NCI-H345 treated with DMSO at 0.1 percent for 48 hours (cell line): ENCODE results near the gene FAXC.

ENCODE experiments used
- DNase-seq: peaks from one replicate; lab custom pipeline; 2025; ENCODE audit not compliant: unreplicated experiment; lab: John Stamatoyannopoulos, UW

FAXC gene

DNA sequence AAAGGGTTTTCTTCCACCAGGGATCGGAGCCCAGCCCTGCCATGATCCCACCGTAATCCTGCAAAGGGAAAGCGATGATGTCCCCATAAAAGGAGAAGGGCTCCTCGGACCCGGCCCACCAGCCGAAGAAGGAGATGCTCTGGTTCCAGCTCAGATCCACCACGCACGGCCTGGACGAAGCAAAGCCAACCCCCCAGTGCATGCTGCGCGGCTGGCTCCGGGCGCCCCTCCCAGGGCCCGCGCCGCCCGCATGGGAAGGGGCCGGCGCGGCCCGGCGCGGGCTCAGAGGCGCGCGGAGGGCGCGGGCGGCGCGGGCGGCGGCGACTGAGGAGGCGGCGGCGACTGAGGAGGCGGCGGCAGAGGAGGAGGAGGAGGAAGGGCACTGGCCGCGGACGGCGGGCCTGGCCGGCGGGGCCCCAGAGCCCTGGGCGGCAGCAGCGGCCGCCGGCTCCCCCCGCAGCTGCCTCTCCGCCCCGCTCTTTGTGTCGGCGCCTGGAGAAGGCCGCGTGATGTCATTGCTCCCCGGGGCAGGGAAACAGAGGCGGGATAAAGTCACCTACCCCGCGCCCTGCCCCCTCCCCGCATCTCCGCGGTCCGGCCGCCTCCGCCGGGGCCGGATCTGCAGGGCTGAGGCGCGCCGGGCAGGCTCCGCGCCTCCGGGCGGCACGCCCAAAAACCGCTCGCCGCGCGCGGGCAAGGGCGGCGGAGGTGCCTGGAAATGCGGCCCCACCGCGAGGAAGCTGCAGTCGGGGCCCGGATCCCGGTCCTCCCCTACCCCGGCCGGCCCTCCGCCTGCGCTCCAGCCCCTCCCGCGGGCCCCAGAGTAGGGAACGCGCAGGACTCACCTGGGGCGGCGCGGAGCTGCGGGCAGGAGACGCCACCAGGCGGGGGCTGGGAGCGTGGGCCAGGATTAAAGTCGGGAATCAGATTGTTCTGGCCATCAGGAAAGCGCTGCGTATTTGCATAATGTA lies at the start of gene FAXC:
TSS of gene FAXC (minus strand) at position 504 of the 971 bp plus-strand sequence. CDS start at position 202, 302 bp downstream.
- no peak for DNase-seq

DNA sequence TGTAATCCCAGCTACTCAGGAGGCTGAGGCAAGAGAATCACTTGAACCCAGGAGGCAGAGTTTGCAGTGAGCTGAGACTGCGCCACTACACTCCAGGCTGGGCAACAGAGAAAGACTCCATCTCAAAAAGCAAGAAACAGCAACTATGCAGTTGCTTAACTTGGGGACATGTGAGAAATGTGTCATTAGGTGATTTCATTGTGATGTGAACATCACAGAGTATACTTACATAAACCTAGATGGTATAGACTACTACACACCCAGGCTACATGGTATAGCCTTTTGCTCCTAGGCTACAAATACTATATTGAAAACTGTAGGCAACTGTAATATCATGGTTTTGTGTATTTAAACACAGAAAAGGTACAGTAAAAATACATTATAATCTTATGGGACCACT lies 47.8 kb upstream of the FAXC start:
- no peak for DNase-seq

DNA sequence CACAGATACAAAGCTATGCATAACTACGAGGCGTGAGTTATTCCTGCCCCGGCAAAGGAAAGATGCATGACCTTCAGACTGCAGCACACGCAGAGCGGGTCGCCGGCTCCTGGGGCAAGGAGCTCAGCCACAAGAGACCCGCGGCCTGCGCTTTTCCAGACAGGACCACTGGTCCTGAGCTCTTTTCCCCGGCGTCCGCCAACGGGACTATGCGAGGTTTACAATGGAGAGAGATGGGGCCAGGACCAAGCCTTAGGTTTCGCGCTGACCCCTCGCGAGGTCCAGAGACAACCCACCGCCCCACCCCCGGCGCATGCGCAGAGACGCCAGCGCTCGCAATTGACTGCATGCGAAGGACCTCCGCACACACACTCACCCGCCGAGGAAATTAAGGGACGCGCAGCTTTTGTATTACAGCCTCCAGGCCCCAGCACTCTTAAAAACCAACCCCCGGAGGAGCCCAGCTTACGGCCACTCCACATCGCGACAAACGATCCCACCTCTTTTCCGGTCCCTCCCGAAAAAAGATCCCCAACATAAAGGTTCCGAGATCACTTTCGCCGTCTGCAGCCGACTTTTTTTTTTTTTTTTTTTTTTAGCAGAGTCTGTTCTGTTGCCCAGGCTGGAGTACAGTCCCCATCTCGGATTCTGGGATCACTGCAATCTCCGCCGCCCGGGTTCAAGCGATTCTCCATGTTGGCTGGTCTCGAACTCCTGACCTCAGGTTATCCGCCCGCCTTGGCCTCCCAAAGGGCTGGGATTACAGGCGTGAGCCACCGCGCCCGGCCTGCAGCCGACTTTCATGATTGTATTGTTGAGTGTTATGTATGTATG lies 44.4 kb upstream of the FAXC start, which contains the start of gene COQ3:
TSS of gene COQ3 (minus strand) at position 498 of the 834 bp plus-strand sequence. CDS start at position 482, 16 bp downstream.
- peak; percentile 65 for DNase-seq

DNA sequence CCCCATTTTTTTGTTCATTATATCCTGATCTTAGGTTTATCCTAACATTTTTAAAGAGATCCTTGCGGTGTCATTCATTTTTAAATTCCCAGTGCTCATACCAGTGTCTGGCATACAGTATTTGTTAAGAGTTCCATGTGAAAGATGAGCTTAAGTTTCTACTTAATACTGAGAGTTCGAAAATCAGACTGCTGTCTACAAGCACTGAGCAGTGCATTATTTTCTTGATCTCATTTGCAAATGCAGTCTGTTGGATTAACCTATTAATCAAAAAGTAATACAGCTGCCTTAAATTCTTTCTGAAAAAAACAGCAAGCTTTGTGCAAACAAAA lies 43.9 kb upstream of the FAXC start:
- no peak for DNase-seq

DNA sequence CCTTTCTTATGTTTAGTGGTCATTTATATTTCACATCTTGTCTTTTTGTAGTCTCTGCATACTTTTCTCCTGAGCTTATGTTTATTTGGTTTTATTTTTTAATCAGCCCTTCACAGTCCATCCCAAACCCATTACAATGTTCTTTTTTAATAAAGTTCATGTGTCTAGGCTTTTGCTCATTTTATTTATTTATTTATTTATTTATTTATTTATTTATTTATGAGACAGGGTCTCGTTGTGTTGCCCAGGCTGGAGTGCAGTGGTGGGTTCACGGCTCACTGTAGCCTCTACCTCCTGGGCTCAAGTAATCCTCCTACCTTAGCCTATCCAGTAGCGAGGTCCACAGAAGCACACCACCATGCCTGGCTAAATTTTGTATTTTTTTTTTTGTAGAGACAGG lies 41.4 kb upstream of the FAXC start:
- DNase-seq: no peak

DNA sequence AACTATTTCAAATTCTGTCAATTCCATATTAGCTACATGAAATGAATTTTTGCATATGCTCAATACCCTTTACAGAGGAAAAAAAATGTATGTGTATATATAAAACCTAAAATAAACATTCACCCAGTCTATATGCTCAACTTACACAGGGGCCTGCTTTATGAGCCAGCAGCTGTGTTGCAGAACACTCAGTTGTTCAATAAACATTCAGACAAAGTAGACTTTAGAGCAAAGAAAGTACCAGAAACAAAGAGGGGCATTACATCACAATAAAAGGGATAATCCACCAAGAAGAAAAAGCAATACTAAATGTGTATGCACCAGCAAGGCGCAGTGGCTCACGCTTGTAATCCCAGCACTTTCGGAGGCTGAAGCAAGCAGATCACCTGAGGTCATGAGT lies 35.0 kb upstream of the FAXC start:
- no peak for DNase-seq

DNA sequence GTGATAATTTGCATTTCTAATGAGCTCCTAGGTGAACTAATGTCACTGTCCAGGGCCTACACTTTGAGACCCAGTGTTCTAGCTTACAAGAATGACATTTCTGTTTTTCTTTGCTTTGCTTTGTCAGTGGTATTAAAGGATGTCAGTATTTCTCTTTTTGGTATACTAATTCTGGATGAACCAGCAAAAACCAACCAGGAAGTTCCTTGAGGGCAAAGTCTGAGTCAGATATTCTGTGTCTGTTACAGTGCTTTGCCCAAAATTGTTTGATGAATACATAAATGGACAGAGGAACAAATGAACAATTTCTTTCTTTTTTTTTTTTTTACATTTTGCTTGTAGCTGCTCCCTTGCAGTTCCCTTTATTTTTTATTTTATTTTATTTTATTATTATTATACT lies 29.2 kb upstream of the FAXC start:
- DNase-seq: no peak

DNA sequence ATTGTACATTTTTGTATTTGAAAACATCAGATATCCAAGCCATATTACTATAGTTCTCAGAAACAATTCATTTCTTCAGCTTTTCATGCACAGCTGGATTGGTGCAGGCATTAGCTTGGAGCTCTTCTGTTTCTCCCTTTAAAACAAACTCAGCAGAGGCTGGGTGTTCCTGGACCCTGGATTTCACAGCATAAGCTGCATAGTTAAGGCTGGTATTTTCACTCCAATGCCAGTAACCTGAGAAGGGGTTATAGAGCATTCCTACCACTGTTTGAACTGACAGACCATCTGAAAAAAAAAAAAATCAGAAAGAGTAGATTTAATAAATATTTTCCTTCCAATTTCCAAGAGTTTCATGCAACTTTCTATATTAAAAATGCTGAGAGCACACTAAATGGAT lies 20.1 kb upstream of the FAXC start:
- DNase-seq: no peak

DNA sequence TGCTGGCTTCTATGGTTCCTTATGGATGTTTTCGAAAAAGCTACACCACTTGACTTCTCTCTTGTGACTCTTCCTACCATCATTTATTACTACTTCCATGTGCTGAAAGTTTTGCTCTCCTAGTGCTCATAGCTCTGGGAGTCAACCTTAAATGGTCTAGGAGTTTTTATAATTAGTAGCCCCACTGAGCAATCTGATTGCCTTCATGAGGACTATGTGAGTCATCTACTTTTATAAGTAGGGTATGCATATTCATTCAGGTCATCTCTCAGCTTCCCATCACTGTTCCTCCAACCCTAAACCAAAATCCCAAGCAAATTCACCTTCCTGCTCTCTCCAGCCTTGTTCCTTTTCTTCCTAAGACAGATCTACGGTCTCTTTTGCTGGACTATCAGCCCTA lies 17.4 kb upstream of the FAXC start:
- DNase-seq: no peak

DNA sequence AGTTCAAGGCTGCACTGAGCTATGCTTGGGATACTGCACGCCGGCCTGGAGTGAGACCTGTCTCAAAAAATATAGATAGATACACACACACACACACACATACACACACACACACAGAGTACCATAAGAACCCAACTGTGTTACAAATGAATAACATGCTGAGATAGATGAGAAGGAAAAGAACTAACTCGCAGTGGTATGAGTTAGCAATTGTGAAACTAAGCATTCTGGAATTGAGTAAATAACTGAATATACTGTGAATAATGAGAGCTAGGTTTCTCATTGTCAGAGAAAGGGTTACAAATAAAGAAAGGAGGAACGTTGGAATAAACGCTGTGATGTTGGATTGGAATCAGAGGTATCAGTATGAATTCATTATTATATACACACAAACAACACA lies 14.6 kb upstream of the FAXC start:
- no peak for DNase-seq

DNA sequence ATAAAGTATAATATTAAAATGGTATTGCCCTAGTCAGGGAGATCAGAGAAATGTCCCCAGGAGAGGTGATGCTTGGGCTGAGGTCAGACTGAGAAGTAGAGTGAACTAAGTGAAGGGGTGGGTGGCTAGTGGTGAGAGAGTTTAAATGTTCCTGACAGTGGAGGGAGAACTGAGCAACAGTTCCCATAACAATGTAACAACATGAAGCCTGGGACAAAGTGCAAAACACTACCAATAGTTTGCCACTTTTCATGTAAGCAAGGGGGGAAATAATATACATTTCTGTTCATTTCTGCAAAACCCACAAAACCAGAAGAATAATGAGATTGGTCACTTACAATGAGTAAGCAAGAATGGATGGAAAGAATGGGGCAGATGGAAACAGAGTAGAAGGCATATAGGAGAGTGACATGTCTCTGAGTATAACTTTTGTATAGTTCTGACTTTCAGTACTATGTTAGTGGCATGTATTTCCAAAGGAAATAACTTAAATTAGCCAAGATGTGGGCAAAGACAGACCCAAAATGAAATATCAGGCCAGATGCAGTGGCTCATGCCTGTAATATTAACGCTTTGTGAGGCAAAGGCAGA lies 13.3 kb upstream of the FAXC start:
- no peak for DNase-seq

DNA sequence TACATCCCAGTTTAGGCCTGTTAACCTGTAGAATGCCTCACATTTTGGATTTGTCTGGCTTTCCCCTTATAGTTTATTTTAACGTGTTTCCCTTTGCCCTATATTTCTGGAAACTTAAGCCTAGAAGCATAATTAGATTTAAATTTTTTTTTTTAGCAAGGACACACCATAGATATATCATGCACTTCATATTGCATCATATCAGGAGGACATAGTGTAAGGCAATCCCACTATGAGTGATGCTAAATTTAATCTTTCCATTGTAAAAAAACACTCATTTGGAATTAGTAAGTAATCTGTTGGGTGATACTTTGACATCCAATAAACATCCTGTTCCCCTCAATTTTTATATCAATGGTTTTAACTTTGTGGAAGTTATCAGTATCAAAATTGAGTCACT lies 10.3 kb upstream of the FAXC start:
- DNase-seq: no peak

DNA sequence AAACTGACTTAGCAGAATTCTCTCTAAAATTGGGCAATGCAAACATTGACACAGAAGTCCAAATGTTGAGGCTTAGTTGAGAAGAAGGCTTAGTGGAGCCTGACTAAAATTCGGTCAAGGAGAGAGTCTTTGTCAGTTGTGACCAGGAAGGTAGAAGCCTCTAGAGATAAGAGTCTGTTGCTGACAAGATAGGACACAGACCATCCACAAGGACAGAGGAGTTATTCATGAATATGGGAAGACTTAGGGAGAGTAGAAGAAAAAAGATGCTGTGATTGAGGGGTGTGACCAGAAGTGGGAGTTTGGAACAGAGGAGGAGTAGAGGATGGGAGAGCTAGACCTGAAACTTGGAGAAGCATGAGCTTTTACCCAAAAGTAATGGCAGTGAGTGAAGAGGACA lies 7.2 kb upstream of the FAXC start:
- DNase-seq: no peak

DNA sequence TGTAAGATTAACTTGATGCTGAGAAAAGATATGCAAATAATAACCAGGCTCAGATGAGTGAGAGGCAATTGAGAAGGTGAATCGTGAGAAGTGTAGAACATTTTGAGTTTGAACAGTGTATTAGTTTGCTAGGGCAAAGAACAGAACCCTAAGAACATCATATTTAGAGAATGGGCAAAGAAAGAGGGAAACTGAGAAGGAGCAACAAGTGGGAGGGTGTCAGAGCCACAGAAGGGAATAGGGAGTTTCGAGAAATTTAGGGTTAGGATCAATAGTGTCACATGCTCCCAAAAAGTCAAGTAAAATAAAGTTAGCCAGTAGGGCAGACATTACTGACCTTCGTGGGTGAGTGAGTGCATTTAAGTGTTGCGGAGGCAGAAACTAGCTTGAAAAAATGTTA lies 5.5 kb upstream of the FAXC start:
- no peak for DNase-seq

DNA sequence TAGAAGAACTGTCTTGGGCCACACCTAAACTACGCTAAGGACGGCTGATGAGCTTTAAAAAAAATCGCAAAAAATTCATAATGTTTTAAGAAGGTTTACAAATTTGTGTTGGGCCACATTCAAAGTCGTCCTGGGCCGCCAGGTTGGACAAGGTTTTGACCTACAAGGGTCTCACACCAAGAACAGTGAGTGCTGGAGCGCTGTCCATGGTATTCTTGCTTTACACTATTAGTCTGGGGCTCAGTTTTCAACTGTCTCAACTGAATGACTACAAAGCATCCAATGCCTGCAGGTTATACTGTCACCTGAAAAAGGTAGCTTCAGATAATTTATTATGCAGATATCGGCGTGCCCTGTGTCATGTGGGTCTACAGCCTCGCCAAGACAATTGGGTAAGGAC lies 3.7 kb upstream of the FAXC start:
- no peak for DNase-seq

DNA sequence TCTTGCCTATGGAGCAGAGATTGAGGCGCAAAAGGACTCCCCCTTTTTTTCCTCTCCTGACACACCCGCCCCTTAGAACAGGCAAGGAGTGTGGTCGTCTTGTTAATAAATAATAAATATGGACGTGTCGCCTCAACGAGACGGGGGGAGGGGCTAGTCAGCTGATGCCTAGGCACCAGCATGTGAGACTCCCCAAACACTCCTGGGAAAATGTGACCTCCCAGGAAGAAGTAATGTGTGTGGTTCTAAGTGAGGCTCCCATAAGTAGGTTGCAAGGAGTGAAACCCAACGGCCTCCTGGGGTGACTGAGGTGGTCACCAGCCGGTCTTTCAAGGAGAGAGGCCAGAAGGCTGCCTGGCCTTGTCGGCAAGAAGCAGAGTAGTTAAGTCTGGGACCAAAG lies 1.1 kb upstream of the FAXC start:
- no peak for DNase-seq

DNA sequence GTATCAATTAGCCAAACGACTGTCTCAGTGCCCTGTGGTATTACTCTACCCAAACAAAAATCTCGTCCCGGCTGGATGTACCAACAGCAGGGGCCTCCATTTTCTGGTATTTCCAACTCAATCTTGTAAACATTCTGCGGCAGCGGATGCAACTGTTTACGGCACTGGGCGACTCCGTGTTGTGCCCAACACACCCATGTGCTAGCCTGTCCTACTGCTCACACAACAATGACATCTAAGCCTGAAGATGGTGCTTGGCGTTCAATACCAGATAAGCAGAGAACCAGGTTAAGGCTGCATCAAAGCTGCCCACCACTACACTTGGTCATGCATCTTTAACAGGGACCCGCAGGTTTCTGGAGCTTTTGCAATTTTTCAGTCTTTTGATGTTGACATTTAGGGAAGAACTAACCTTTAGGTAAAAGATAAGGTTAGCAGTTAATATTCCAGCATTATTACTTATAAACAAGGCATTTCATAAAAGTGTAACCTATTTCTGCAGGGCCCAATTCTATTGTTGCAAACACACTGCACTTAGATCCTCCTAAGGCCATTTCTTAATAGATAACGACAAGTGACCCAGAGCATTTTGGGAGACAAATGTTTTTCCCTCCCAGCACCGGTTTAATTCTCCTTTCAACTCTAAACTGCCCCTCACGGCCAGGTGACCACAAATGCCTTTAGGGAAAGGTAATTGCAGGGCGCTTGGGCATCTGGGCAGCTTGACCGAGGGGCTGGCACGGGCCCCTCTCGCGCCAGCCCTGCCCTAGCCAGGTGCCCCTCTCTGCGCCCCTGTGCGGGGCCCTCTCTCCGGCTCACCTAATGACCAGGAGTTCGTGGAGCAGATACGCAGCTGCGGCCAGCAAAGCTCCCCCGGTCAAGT lies 945 bp downstream of the FAXC start:
- no peak for DNase-seq

DNA sequence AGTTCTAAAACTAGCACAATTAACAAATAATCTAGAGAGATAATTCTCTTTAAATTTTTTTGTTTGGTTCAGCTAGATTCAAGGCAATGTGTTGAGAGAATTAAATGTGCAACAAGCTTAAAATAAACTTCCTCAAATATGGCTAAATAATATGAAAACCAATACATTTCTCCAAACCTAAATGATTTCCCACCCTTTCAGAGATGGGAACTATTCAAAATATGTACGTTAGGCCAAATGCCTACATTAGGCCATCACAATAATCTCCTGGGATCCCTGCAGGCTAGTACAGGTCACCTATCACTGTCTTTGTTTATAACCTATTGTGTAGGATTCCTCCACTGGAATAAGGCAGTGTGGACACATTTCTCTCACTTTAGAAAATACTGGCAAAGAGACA lies 1.7 kb downstream of the FAXC start:
- no peak for DNase-seq

DNA sequence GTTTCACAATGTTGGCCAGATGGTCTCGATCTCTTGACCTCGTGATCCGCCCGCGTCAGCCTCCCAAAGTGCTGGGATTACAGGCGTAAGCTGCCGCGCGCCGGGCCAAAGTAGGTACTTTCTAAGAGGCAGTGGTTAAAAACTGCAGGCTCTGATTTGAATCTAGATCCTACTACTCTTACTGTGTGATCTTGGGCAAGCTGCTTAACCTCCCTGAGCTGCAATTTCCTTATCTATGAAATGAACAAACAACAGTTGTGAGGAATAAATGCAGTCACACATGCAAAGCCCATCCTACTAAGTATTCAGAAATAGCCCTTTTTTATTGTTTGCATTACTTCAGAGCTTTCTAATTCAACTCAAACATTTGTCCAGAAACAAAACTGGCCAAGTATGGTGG lies 2.9 kb downstream of the FAXC start:
- no peak for DNase-seq

DNA sequence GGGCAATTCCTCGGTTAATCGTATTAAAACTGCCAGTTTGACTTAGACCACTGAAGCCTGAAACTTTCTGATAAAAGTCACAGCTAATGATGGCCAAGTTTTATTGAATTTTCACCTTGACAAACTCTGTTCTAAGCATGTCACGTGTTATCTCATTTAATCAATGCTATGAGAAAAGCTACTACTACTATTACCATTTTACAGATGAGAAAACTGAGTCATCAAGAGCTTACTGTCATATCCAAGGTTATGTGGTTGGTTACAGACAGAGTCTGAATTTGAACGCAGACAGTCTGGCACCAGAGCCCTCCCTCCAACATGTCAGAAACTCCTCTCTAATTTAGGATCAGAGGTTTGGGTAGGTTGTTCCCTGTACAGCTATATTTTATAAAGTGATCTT lies 4.3 kb downstream of the FAXC start:
- no peak for DNase-seq

DNA sequence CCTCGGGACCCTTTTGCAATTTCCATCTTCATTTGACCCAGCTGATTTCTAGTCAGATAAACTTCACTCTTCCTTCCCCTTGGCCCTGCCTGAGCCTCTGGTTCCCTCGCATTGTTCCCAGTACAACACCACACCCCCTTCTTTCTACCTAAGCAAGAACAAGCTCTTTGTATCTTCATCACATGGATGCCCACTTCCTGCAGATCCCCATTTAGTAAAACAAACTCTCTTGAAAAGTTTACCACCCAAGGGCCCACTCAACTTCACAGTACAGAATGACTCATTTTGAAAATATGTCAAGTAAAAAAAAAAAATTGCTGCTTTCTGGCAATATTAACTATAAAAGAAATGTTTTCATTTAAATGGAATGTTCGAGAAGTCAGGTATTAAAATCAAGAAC lies 5.2 kb downstream of the FAXC start:
- no peak for DNase-seq
